ENCODE data around the gene AIPL1. TPM values are rescaled to one million over a fixed set of nuclear protein-coding genes. Genes with fewer than 3 reads are reported as not detected.

Gene AIPL1
- total and polyA plus RNA-seq, 2 of the 4 experiments (the other 2 are of a cell fraction): not detected

DNA sequence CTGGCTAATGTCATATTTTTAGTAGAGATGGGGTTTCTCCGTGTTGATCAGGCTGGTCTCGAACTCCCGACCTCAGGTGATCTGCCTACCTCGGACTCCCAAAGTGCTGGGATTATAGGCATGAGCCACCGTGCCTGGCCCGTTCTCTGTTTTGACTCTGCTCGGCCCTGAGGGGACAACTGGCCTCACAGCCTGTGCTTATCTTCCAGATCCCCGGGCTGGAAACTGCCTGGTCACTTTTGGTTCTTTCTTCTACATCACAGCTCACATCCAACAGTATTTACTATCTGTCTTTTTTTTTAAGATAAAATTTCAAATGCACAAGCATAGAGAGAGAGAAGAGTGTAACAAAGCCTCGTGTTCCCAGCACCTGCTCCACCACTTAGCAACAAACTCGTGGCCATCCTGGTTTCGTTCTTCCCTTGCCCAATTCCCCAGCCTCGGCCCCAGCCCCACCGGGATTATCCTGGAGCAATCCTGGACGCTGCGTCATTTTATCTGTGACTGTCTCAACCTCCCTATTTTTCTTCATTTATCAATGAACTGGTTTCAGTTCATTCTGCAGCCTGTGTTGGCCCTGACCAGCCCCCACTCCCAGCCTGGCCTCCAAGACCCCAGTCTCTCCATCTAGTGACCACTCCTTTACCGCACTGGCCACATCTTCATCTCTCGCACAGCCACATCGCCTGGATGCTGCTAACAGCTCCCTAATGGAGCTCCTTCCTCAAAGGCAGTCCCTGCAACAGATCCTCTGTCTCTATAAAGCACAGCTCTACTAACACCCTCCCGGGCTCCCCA is 30.5 kb upstream of the AIPL1 start:
- H2BK120ac ChIP-seq (ENCODE audit: low read depth, low read length): no peak overlapping the region
- intact Hi-C loops (cut with micrococcal nuclease): no loop called here
- 74% methylated on average over 8 of the region's 19 CpGs; no CpG with 5 or more reads in 1 of the 2 experiments for WGBS, 2 experiments (ENCODE audit: extremely low coverage in 2 of 2, insufficient read length in 1 of 2)
- H3K4me2 ChIP-seq (ENCODE audit: low read depth, low read length): no peak overlapping the region
- H2BK20ac ChIP-seq (ENCODE audit: low read depth, low read length): no peak overlapping the region
- no peaks in the 10 kb centered on the region for H3K79me1 ChIP-seq (ENCODE audit: low read depth in 1 of 2, low read length in 2 of 2)
- no peak overlapping the region for H4K8ac ChIP-seq (ENCODE audit: low read depth in 2 of 2, low read length in 2 of 2)
- no peak overlapping the region for H3K56ac ChIP-seq (ENCODE audit: extremely low read depth, insufficient read depth, low read length)
- no peak overlapping the region for H3K18ac ChIP-seq (ENCODE audit: low read depth, low read length)
- no peak overlapping the region for H2AFZ ChIP-seq (replicated peaks; ENCODE audit: low read length, poor library complexity)
- H2BK15ac ChIP-seq (ENCODE audit: low read depth, low read length): no peak overlapping the region
- H4K5ac ChIP-seq (ENCODE audit: low read depth, low read length): no peak overlapping the region
- H4K91ac ChIP-seq (ENCODE audit: insufficient read depth, low read depth, low read length): no peak overlapping the region
- no peak overlapping the region for H3K14ac ChIP-seq (replicated peaks; ENCODE audit: low read depth, low read length)
- H3K4ac ChIP-seq (ENCODE audit: low read depth, low read length): no peak overlapping the region
- no peaks in the 10 kb centered on the region for H3K4me1 ChIP-seq (ENCODE audit: control insufficient read depth, insufficient read depth, low read length)
- H2BK5ac ChIP-seq (ENCODE audit: low read depth, low read length, poor library complexity, severe bottlenecking): no peak overlapping the region
- H2AK5ac ChIP-seq (ENCODE audit: low read depth, low read length): no peak overlapping the region
- CTCF ChIA-PET: interaction anchor here (0.5 kb wide), 1 partner anchor 75 kb away, joined by 6 read pairs; no protein-coding TSS in a partner anchor
- no peaks in the 10 kb centered on the region for H3K27me3 ChIP-seq (ENCODE audit: control insufficient read depth, insufficient read depth, low read length)
- H3K9ac ChIP-seq (ENCODE audit: low read depth, low read length): no peak overlapping the region
- H3K9me3 ChIP-seq (ENCODE audit: control insufficient read depth, insufficient read depth, low read length): peaks cover 2% of the 10 kb centered on the region; the same call in 1 of the 2 replicates
- no TSS peak for BruUV-seq (replicated peaks)
- no peaks in the 10 kb centered on the region for H3K36me3 ChIP-seq (ENCODE audit: control insufficient read depth, insufficient read depth, low read length)
- no peak overlapping the region for H3K27ac ChIP-seq (ENCODE audit: insufficient read depth, low read length)
- H4K20me1 ChIP-seq (ENCODE audit: insufficient read depth, low read length): no peaks in the 10 kb centered on the region
- dilution Hi-C loops (cut with HindIII; ENCODE audit: low sequenced_read_pairs, unreplicated experiment): no loop called here
- in situ Hi-C loops (cut with MboI; ENCODE audit: low sequenced_read_pairs): no loop called here
- H3K9me1 ChIP-seq (ENCODE audit: insufficient read depth, low read length): no peaks in the 10 kb centered on the region
- no peak for TF ChIP-seq RCOR1 (IDR thresholded peaks at IDR 0.05; ENCODE audit: insufficient replicate concordance, low read length)
- no peak for TF ChIP-seq POLR2A (IDR thresholded peaks at IDR 0.05; ENCODE audit: low read depth, low read length)
- no peak for TF ChIP-seq CHD1 (IDR thresholded peaks at IDR 0.05; ENCODE audit: low read depth, low read length)
- no peak for TF ChIP-seq RAD21 (IDR thresholded peaks at IDR 0.05; ENCODE audit: low read length)
- no peak for TF ChIP-seq CEBPB (IDR thresholded peaks at IDR 0.05; ENCODE audit: low read depth, low read length)
- no peak for TF ChIP-seq NFE2L2 (IDR thresholded peaks at IDR 0.05; ENCODE audit: low read depth, low read length)
- no peak for TF ChIP-seq MAZ (IDR thresholded peaks at IDR 0.05; ENCODE audit: borderline replicate concordance, low read depth, low read length)
- TF ChIP-seq BHLHE40 (IDR thresholded peaks at IDR 0.05; ENCODE audit: low read depth, low read length): no peak
- TF ChIP-seq, protein P1, sequence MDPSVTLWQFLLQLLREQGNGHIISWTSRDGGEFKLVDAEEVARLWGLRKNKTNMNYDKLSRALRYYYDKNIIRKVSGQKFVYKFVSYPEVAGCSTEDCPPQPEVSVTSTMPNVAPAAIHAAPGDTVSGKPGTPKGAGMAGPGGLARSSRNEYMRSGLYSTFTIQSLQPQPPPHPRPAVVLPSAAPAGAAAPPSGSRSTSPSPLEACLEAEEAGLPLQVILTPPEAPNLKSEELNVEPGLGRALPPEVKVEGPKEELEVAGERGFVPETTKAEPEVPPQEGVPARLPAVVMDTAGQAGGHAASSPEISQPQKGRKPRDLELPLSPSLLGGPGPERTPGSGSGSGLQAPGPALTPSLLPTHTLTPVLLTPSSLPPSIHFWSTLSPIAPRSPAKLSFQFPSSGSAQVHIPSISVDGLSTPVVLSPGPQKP (IDR thresholded peaks at IDR 0.05; ENCODE audit: borderline replicate concordance, low read depth, low read length): no peak
- TF ChIP-seq MXI1 (IDR thresholded peaks at IDR 0.05; ENCODE audit: borderline replicate concordance, low read depth, low read length): no peak
- TF ChIP-seq FOS (IDR thresholded peaks at IDR 0.05; ENCODE audit: low read depth, low read length): no peak
- no peak for TF ChIP-seq SMC3 (IDR thresholded peaks at IDR 0.05; ENCODE audit: low read depth, low read length)
- ATAC-seq (ENCODE audit: low read depth) (no peak), DNase-seq (no peak)
- peak overlapping the region; percentile 61 for H2AK9ac ChIP-seq (replicated peaks; ENCODE audit: low read depth, low read length, poor library complexity)
- H3K23ac ChIP-seq (ENCODE audit: low read depth, low read length): no peak overlapping the region
- POLR2A ChIA-PET (ENCODE audit: unreplicated experiment): no interaction called here
- no peak overlapping the region for H3K4me3 ChIP-seq (ENCODE audit: insufficient read depth, low read depth, low read length)
